GM23338 (cell line): ENCODE results near the gene TMEM204. TPM values are rescaled to one million over a fixed set of nuclear protein-coding genes. Genes with fewer than 3 reads are reported as not detected.

Source experiments
- ATAC-seq: fragments of 200-7000 bp; cut with Tn5 transposase; 3 replicates; pipeline ENCODE4 v1.9.1; 2020
- DNase-seq: peaks from one replicate; pipeline ENCODE4 v3.0.0-alpha.2; 2015; ENCODE audit warnings: low spot score
- H2AFZ ChIP-seq: fragments of 200-600 bp; sonication (generic); 2 replicates; pipeline ENCODE4 v1.8.0; 2016; ENCODE audit warnings: antibody characterized with exemption, mild to moderate bottlenecking, moderate library complexity
- H3F3A ChIP-seq: fragments of 200-600 bp; sonication (generic); replicated peaks from 2 replicates; pipeline ENCODE4 v1.8.0; 2017; ENCODE audit warnings: antibody characterized with exemption, mixed run types, low read depth
- H3K27ac ChIP-seq: fragments of 200-600 bp; sonication (generic); 2 replicates; pipeline ENCODE4 v1.6.1; 2016; ENCODE audit warnings: low read depth
- H3K27me3 ChIP-seq: fragments of 200-600 bp; sonication (generic); 2 replicates; pipeline ENCODE4 v1.8.0; 2016; ENCODE audit warnings: mild to moderate bottlenecking, mixed run types, moderate library complexity; ENCODE audit not compliant: insufficient read depth
- H3K36me3 ChIP-seq: fragments of 200-600 bp; sonication (generic); 2 replicates; pipeline ENCODE4 v1.8.0; 2016; ENCODE audit warnings: mild to moderate bottlenecking; ENCODE audit not compliant: insufficient read depth
- H3K4me1 ChIP-seq: fragments of 200-600 bp; sonication (generic); 2 replicates; pipeline ENCODE4 v1.8.0; 2016; ENCODE audit warnings: mild to moderate bottlenecking, moderate library complexity; ENCODE audit not compliant: insufficient read depth
- H3K4me2 ChIP-seq: fragments of 200-600 bp; sonication (generic); 2 replicates; pipeline ENCODE4 v1.7.1; 2017; ENCODE audit warnings: mixed run types
- H3K4me3 ChIP-seq: fragments of 200-600 bp; sonication (generic); 2 replicates; pipeline ENCODE4 v1.6.1; 2016; ENCODE audit warnings: mixed run types
- H3K79me2 ChIP-seq: fragments of 200-600 bp; sonication (generic); replicated peaks from 2 replicates; pipeline ENCODE4 v1.8.0; 2017; ENCODE audit warnings: mild to moderate bottlenecking; ENCODE audit not compliant: insufficient read depth
- H3K9me2 ChIP-seq: fragments of 200-600 bp; sonication (generic); 2 replicates; pipeline ENCODE4 v1.8.0; 2017; ENCODE audit not compliant: insufficient read depth
- H4K20me1 ChIP-seq: fragments of 200-600 bp; sonication (generic); replicated peaks from 2 replicates; pipeline ENCODE4 v1.8.0; 2017; ENCODE audit warnings: mild to moderate bottlenecking; ENCODE audit not compliant: insufficient read depth
- H3K27ac Mint-ChIP-seq: 2 replicates; pipeline ENCODE4 v1.8.0; 2020; ENCODE audit warnings: inconsistent platforms, mild to moderate bottlenecking, moderate library complexity, mixed read lengths
- H3K27me3 Mint-ChIP-seq: 3 replicates; pipeline ENCODE4 v1.8.0; 2022; ENCODE audit warnings: low read depth, mild to moderate bottlenecking, moderate library complexity, mixed read lengths, inconsistent platforms; ENCODE audit not compliant: insufficient read depth, poor library complexity
- H3K36me3 Mint-ChIP-seq: 3 replicates; pipeline ENCODE4 v1.8.0; 2021; ENCODE audit warnings: low read depth, mild to moderate bottlenecking, inconsistent platforms, moderate library complexity, mixed read lengths
- H3K4me1 Mint-ChIP-seq: 3 replicates; pipeline ENCODE4 v1.8.0; 2020; ENCODE audit warnings: mild to moderate bottlenecking, inconsistent platforms, mixed read lengths
- H3K4me3 Mint-ChIP-seq: 3 replicates; pipeline ENCODE4 v1.8.0; 2021; ENCODE audit warnings: moderate library complexity, mild to moderate bottlenecking, inconsistent platforms, mixed read lengths
- H3K9me3 Mint-ChIP-seq: 3 replicates; pipeline ENCODE4 v1.8.0; 2020; ENCODE audit warnings: moderate library complexity, mild to moderate bottlenecking, inconsistent platforms, mixed read lengths
- CREB1 ChIP-seq: fragments of 250-450 bp; sonication (Bioruptor Pico); IDR thresholded peaks from 2 replicates; pipeline ENCODE4 v1.5.0; 2020; ENCODE audit warnings: low read depth, mild to moderate bottlenecking, moderate library complexity
- CTCF ChIP-seq, 2 experiments: fragments of 200-600 bp in 1 of 2; sonication (generic) in 1 of 2; conservative IDR thresholded peaks; 2 replicates each; pipeline versions ENCODE4 v1.5.1 to v1.6.1; 2016 to 2017; ENCODE audit warnings: antibody characterized with exemption in 2 of 2, low read depth in 2 of 2, mild to moderate bottlenecking in 2 of 2, moderate library complexity in 1 of 2
- ETS1 ChIP-seq: IDR thresholded peaks from 2 replicates; pipeline ENCODE4 v1.6.1; 2016; ENCODE audit warnings: antibody characterized with exemption
- EZH2 ChIP-seq: fragments of 200-600 bp; sonication (generic); IDR thresholded peaks from one replicate; pipeline ENCODE4 v1.8.0; 2017; ENCODE audit warnings: antibody characterized with exemption, mild to moderate bottlenecking, low read depth; ENCODE audit not compliant: unreplicated experiment
- EZH2phosphoT487 ChIP-seq: fragments of 200-600 bp; sonication (generic); IDR thresholded peaks from one replicate; pipeline ENCODE4 v1.8.1; 2018; ENCODE audit warnings: antibody characterized with exemption; ENCODE audit not compliant: unreplicated experiment
- JUNB ChIP-seq: IDR thresholded peaks from one replicate; pipeline ENCODE4 v1.6.1; 2016; ENCODE audit warnings: antibody characterized with exemption; ENCODE audit not compliant: unreplicated experiment
- POLR2AphosphoS5 ChIP-seq: IDR thresholded peaks from 2 replicates; pipeline ENCODE4 v1.6.1; 2016; ENCODE audit warnings: antibody characterized with exemption, low read depth
- STAT1 ChIP-seq: IDR thresholded peaks from one replicate; pipeline ENCODE4 v1.6.1; 2016; ENCODE audit warnings: antibody characterized with exemption; ENCODE audit not compliant: unreplicated experiment
- ZNF114 ChIP-seq: fragments of 250-450 bp; sonication (Bioruptor Pico); IDR thresholded peaks from 2 replicates; pipeline ENCODE4 v1.5.0; 2020; ENCODE audit warnings: mild to moderate bottlenecking, moderate library complexity
- ZNF331 ChIP-seq: fragments of 250-450 bp; sonication (Bioruptor Pico); IDR thresholded peaks from 2 replicates; pipeline ENCODE4 v1.5.0; 2020; ENCODE audit warnings: low read depth, mild to moderate bottlenecking, moderate library complexity
- polyA plus RNA-seq: library from polyadenylated mRNA; unstranded; fragments of >200 nt; fragmentation: Nextera tagmentation; extraction: Ambion mirVana; gene quantifications from 2 replicates; pipeline ENCODE4 v1.2.1, GENCODE V29; 2016
- total RNA-seq: library from RNA; depleted of rRNA; stranded (reverse); fragments of >200 nt; shearing (Covaris generic); gene quantifications from 2 replicates; pipeline ENCODE4 v1.2.3, GENCODE V29; 2014

Gene TMEM204
- total and polyA plus RNA-seq, 2 experiments from 2014 or later: 0.14 to 0.21 TPM

GRCh38 chr16:1597154-1597553, 63.7 kb downstream of the TMEM204 start (continued):
- TF ChIP-seq CTCF (conservative IDR thresholded peaks at IDR 0.05; ENCODE audit: low read depth in 2 of 2): no peak
- TF ChIP-seq JUNB: no peak
- TF ChIP-seq STAT1: no peak
- no peak for TF ChIP-seq ETS1
- TF ChIP-seq EZH2phosphoT487: no peak
- TF ChIP-seq ZNF331 (CRISPR knock-in tag): no peak

- H3F3A ChIP-seq: no peaks in the 10 kb centered on the region
- no peak overlapping the region for H2AFZ ChIP-seq
- Mint-ChIP-seq H3K4me1 (no peaks in the 10 kb centered on the region; the same call in 2 of the 3 replicates), H3K9me3 (peaks cover 22% of the 10 kb centered on the region), H3K27ac (no peak overlapping the region), H3K27me3 (peaks cover 5% of the 10 kb centered on the region), H3K36me3 (peaks cover 54% of the 10 kb centered on the region), H3K4me3 (no peak overlapping the region)
- no peaks in the 10 kb centered on the region for H3K79me2 ChIP-seq
- H3K4me1 ChIP-seq: no peaks in the 10 kb centered on the region
- DNase-seq: no peak
- H3K9me2 ChIP-seq: no peaks in the 10 kb centered on the region
- no peak overlapping the region for H3K4me3 ChIP-seq
- no peaks in the 10 kb centered on the region for H3K36me3 ChIP-seq
- ATAC-seq: no peak
- H3K27ac ChIP-seq: no peak overlapping the region
- H3K27me3 ChIP-seq: no peaks in the 10 kb centered on the region
- no peaks in the 10 kb centered on the region; the same call in 1 of the 2 replicates for H4K20me1 ChIP-seq
- no peak overlapping the region for H3K4me2 ChIP-seq
- TF ChIP-seq EZH2 (no peak), ETS1 (no peak)
Observed at GRCh38 chr16:1601031-1601430, 67.6 kb downstream of the TMEM204 start.

DNA sequence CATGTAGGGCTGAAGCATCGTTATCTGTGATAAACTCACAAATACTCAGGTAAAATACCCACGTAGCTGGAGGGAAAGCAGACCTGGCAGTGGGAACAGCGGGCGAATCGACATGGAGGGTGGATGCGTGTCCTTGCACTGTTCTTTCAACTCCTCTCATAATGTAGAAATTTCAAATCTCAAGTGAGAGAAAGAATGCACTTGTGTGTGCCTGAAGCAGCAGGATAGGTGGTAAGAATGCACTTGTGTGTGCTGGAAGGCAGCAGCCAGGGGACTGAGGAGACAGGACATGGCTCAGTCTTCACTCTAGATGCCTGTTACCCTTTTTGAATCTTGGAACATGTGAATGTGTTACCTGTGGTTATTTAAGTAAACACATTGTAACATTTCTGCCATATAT, 68.0 kb downstream of the TMEM204 start:
- no peaks in the 10 kb centered on the region; the same call in 1 of the 2 replicates for H4K20me1 ChIP-seq
- Mint-ChIP-seq H3K9me3 (peaks cover 22% of the 10 kb centered on the region), H3K27ac (no peak overlapping the region), H3K27me3 (peaks cover 5% of the 10 kb centered on the region), H3K4me3 (no peak overlapping the region), H3K4me1 (no peaks in the 10 kb centered on the region; the same call in 2 of the 3 replicates), H3K36me3 (peaks cover 51% of the 10 kb centered on the region)
- DNase-seq (no peak), ATAC-seq (no peak)
- no peaks in the 10 kb centered on the region for H3K36me3 ChIP-seq
- no peaks in the 10 kb centered on the region for H3K27me3 ChIP-seq
- H3K9me2 ChIP-seq: no peaks in the 10 kb centered on the region
- H3F3A ChIP-seq: no peaks in the 10 kb centered on the region
- H2AFZ ChIP-seq: no peak overlapping the region
- no peak overlapping the region for H3K27ac ChIP-seq
- H3K4me1 ChIP-seq: no peaks in the 10 kb centered on the region
- H3K79me2 ChIP-seq: no peaks in the 10 kb centered on the region
- no peak overlapping the region for H3K4me2 ChIP-seq
- no peak overlapping the region for H3K4me3 ChIP-seq
- TF ChIP-seq ZNF331 (CRISPR knock-in tag) (no peak), CTCF (conservative IDR thresholded peaks at IDR 0.05; ENCODE audit: low read depth in 2 of 2) (no peak), JUNB (no peak), EZH2phosphoT487 (no peak), CREB1 (CRISPR knock-in tag) (no peak), ZNF114 (CRISPR knock-in tag) (no peak), EZH2 (no peak), POLR2AphosphoS5 (no peak), ETS1 (no peak), STAT1 (no peak)
